SU-DHL-6 (cell line): ENCODE results near the gene ABHD15.

Experiments used
- H2AFZ ChIP-seq: fragments of 200-600 bp; sonication (generic); 2 replicates; pipeline ENCODE4 v1.6.1; 2014; ENCODE audit warnings: low read depth, mild to moderate bottlenecking, moderate library complexity, mixed read lengths, antibody characterized with exemption, low read length; ENCODE audit not compliant: severe bottlenecking
- H3F3A ChIP-seq: fragments of 200-600 bp; shearing (Covaris generic); 2 replicates; pipeline ENCODE4 v1.6.0; 2016; ENCODE audit warnings: antibody characterized with exemption, mild to moderate bottlenecking; ENCODE audit not compliant: insufficient read depth
- H3K27ac ChIP-seq: fragments of 200-600 bp; sonication (generic); 2 replicates; pipeline ENCODE4 v1.5.1; 2016; ENCODE audit warnings: low read depth, mild to moderate bottlenecking, low read length, moderate library complexity, mixed read lengths
- H3K27me3 ChIP-seq: fragments of 200-600 bp; sonication (generic), shearing (Covaris generic); 2 replicates; pipeline ENCODE4 v1.6.0; 2014; ENCODE audit warnings: mild to moderate bottlenecking, low read length
- H3K36me3 ChIP-seq: fragments of 200-600 bp; sonication (generic); 2 replicates; pipeline ENCODE4 v1.6.1; 2014; ENCODE audit warnings: mild to moderate bottlenecking, low read length, mixed read lengths
- H3K4me2 ChIP-seq: fragments of 300-600, 200-600 bp; shearing (Covaris generic), sonication (generic); 2 replicates; pipeline ENCODE4 v1.6.0; 2014; ENCODE audit warnings: low read length, low read depth, mild to moderate bottlenecking; ENCODE audit not compliant: poor library complexity, severe bottlenecking
- H3K4me3 ChIP-seq: fragments of 200-600 bp; sonication (generic); 2 replicates; pipeline ENCODE4 v1.5.1; 2014; ENCODE audit warnings: antibody characterized with exemption, low read length, mild to moderate bottlenecking, mixed read lengths; ENCODE audit not compliant: insufficient read depth, poor library complexity, severe bottlenecking
- H3K79me2 ChIP-seq: fragments of 200-600 bp; sonication (generic); 2 replicates; pipeline ENCODE4 v1.6.1; 2014; ENCODE audit warnings: mild to moderate bottlenecking, low read length, moderate library complexity; ENCODE audit not compliant: insufficient read depth
- H3K9ac ChIP-seq: fragments of 200-600 bp; sonication (generic); 2 replicates; pipeline ENCODE4 v1.7.0; 2014; ENCODE audit warnings: mild to moderate bottlenecking, low read length
- H3K9me2 ChIP-seq: fragments of 200-600 bp; sonication (generic); replicated peaks from 2 replicates; pipeline ENCODE4 v1.6.1; 2014; ENCODE audit warnings: low read length; ENCODE audit not compliant: insufficient read depth
- H3K9me3 ChIP-seq: fragments of 200-600 bp; sonication (generic); 2 replicates; pipeline ENCODE4 v1.6.1; 2014; ENCODE audit warnings: low read length, mixed read lengths; ENCODE audit not compliant: insufficient read depth
- H4K20me1 ChIP-seq: fragments of 200-600 bp; sonication (generic); 2 replicates; pipeline ENCODE4 v1.6.1; 2014; ENCODE audit warnings: low read depth, mild to moderate bottlenecking, antibody characterized with exemption, low read length, moderate library complexity, mixed read lengths
- CTCF ChIP-seq: fragments of 200-600 bp; sonication (generic); IDR thresholded peaks from one replicate; pipeline ENCODE4 v1.5.1; 2017; ENCODE audit warnings: antibody characterized with exemption, mild to moderate bottlenecking, low read length, moderate library complexity; ENCODE audit not compliant: insufficient read depth, poor library complexity, severe bottlenecking
- EZH2phosphoT487 ChIP-seq: fragments of 200-600 bp; sonication (generic), shearing (Covaris generic); conservative IDR thresholded peaks from 2 replicates; pipeline ENCODE4 v1.6.1; 2018; ENCODE audit warnings: mild to moderate bottlenecking, antibody characterized with exemption, low read length, moderate library complexity, mixed read lengths

The ABHD15 gene

GRCh38 chr17:29581583-29582253 lies 14.9 kb upstream of the ABHD15 start:
- H4K20me1 ChIP-seq: no peaks in the 10 kb centered on the region
- no peaks in the 10 kb centered on the region for H3K9me3 ChIP-seq
- no peaks in the 10 kb centered on the region for H3F3A ChIP-seq
- TF ChIP-seq CTCF: no peak
- TF ChIP-seq EZH2phosphoT487: no peak
- H3K4me2 ChIP-seq: no peak overlapping the region
- peaks cover 34% of the 10 kb centered on the region for H3K79me2 ChIP-seq
- H3K9me2 ChIP-seq: no peaks in the 10 kb centered on the region
- H3K27me3 ChIP-seq: no peaks in the 10 kb centered on the region
- no peak overlapping the region for H3K4me3 ChIP-seq
- H3K9ac ChIP-seq: no peak overlapping the region
- no peak overlapping the region for H2AFZ ChIP-seq
- H3K27ac ChIP-seq: no peak overlapping the region
- no peaks in the 10 kb centered on the region for H3K36me3 ChIP-seq

GRCh38 chr17:29579866-29580771 lies 13.3 kb upstream of the ABHD15 start:
- Histone ChIP-seq H3K9me2 (no peaks in the 10 kb centered on the region), H3K36me3 (no peaks in the 10 kb centered on the region), H2AFZ (no peak overlapping the region), H3K79me2 (peaks cover 18% of the 10 kb centered on the region), H3F3A (no peaks in the 10 kb centered on the region), H3K4me2 (no peak overlapping the region), H4K20me1 (no peaks in the 10 kb centered on the region), H3K4me3 (no peak overlapping the region), H3K27me3 (no peaks in the 10 kb centered on the region), H3K9ac (no peak overlapping the region), H3K9me3 (no peaks in the 10 kb centered on the region), H3K27ac (no peak overlapping the region)
- TF ChIP-seq CTCF (peak; percentile 80), EZH2phosphoT487 (no peak)

- no peak overlapping the region for H3K9ac ChIP-seq
- H3K36me3 ChIP-seq: no peaks in the 10 kb centered on the region
- H4K20me1 ChIP-seq: no peaks in the 10 kb centered on the region
- no peaks in the 10 kb centered on the region for H3K9me3 ChIP-seq
- no peaks in the 10 kb centered on the region for H3K27me3 ChIP-seq
- no peak overlapping the region for H2AFZ ChIP-seq
- H3K4me3 ChIP-seq: no peak overlapping the region
- TF ChIP-seq CTCF (no peak), EZH2phosphoT487 (no peak)
- no peak overlapping the region for H3K27ac ChIP-seq
- no peaks in the 10 kb centered on the region for H3K9me2 ChIP-seq
- no peaks in the 10 kb centered on the region for H3F3A ChIP-seq
- no peak overlapping the region for H3K4me2 ChIP-seq
- peaks cover 6% of the 10 kb centered on the region for H3K79me2 ChIP-seq
These were observed 12.0 kb upstream of the ABHD15 start for GRCh38 chr17:29578626-29579485.
